ENCODE measurements around the gene INSYN1.
A peak's percentile ranks its signal among the peaks of the same experiment; 100 is the strongest.

INSYN1 gene

DNA sequence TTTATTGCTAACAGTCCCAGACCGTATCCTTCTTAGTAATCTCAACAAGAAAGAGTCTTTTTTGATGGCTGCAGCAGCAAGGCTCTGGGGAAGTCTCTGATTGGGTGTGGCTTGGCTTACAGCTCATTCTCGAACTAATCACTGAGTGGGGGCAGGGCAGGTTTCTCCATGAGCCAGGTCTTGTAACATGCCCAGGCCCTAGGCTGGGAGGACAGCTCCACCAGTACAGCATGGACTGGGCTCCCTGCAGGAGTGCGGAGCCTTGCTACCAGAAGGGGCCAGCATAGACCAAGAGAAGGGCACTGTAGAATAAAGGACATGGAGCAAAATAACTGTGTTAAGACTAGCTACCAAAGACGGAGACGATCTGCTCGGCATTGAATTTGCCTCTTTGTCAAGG is 61.8 kb downstream of the INSYN1 start:
- peak; percentile 84 for DNase-seq (ENCODE audit: low read depth in 2 of 2)

GRCh38 chr15:73688455-73688854 is 64.7 kb downstream of the INSYN1 start:
- TF ChIP-seq CTCF (IDR thresholded peaks at IDR 0.05; ENCODE audit: low read depth, low read length) = no peak
- H3K4me3 ChIP-seq (replicated peaks in 1 of 2; ENCODE audit: low read depth in 2 of 2, low read length in 2 of 2) = no peak overlapping the region
- DNase-seq (ENCODE audit: low read depth in 2 of 2) = peak; percentile 38 to 50

More for the DNA sequence above, 61.8 kb downstream of the INSYN1 start:
- H3K4me3 ChIP-seq (replicated peaks in 1 of 2; ENCODE audit: low read depth in 2 of 2, low read length in 2 of 2) = no peak overlapping the region
- peak; percentile 20 for TF ChIP-seq CTCF (IDR thresholded peaks at IDR 0.05; ENCODE audit: low read depth, low read length)

GRCh38 chr15:73687351-73687750 is 65.8 kb downstream of the INSYN1 start:
- TF ChIP-seq CTCF (IDR thresholded peaks at IDR 0.05; ENCODE audit: low read depth, low read length) = no peak
- DNase-seq (ENCODE audit: low read depth in 2 of 2) = no peak
- H3K4me3 ChIP-seq (replicated peaks in 1 of 2; ENCODE audit: low read depth in 2 of 2, low read length in 2 of 2) = no peak overlapping the region

GRCh38 chr15:73686781-73687256 is 66.3 kb downstream of the INSYN1 start:
- H3K4me3 ChIP-seq (replicated peaks in 1 of 2; ENCODE audit: low read depth in 2 of 2, low read length in 2 of 2) = no peak overlapping the region
- no peak for TF ChIP-seq CTCF (IDR thresholded peaks at IDR 0.05; ENCODE audit: low read depth, low read length)
- DNase-seq (ENCODE audit: low read depth in 2 of 2) = peak; percentile 87 to 92

- TF ChIP-seq CTCF (IDR thresholded peaks at IDR 0.05; ENCODE audit: low read depth, low read length) = no peak
- DNase-seq (ENCODE audit: low read depth in 2 of 2) = peak in 1 of 2 donors; percentile 32
- peak overlapping the region; percentile 14 to 82 for H3K4me3 ChIP-seq (replicated peaks in 1 of 2; ENCODE audit: low read depth in 2 of 2, low read length in 2 of 2)
These were observed 67.2 kb downstream of the INSYN1 start for GRCh38 chr15:73685981-73686380.

All from cardiac fibroblast (primary cell).